CD14-positive monocyte (primary cell): ENCODE results near the gene GPD1L. TPM values are rescaled to one million over a fixed set of nuclear protein-coding genes. Genes with fewer than 3 reads are reported as not detected.
A peak's percentile ranks its signal among the peaks of the same experiment; 100 is the strongest.

Experiments used
- DNase-seq, 3 donors: peaks; one replicate each; pipeline ENCODE4 v3.0.0-alpha.2; 2011 to 2022
- H2AFZ ChIP-seq: 2 replicates; pipeline ENCODE4 v1.6.0; 2012; ENCODE audit warnings: mild to moderate bottlenecking, low read depth, low read length, inconsistent platforms; ENCODE audit not compliant: insufficient read depth, poor library complexity, severe bottlenecking
- H3K27ac ChIP-seq, 2 donors: 1 replicate in 1 of 2; 2 replicates in 1 of 2; pipeline ENCODE4 v1.5.1; 2012 to 2013; ENCODE audit warnings: low read length in 2 of 2, control low read depth in 1 of 2, inconsistent platforms in 1 of 2, low read depth in 1 of 2, mild to moderate bottlenecking in 1 of 2
- H3K27me3 ChIP-seq, 2 donors: one replicate each; pipeline versions ENCODE4 v1.6.0 to v1.6.1; 2011 to 2013; ENCODE audit warnings: low read length in 2 of 2; ENCODE audit not compliant: control insufficient read depth in 2 of 2, insufficient read depth in 2 of 2
- H3K36me3 ChIP-seq, 2 donors: replicated peaks in 1 of 2; 1 replicate in 1 of 2; 2 replicates in 1 of 2; pipeline versions ENCODE4 v1.5.1 to v1.6.1; 2012 to 2013; ENCODE audit warnings: low read length in 2 of 2, control low read depth in 1 of 2, inconsistent platforms in 1 of 2, mild to moderate bottlenecking in 1 of 2; ENCODE audit not compliant: insufficient read depth in 2 of 2, control insufficient read depth in 1 of 2
- H3K4me1 ChIP-seq, 2 donors: 1 replicate in 1 of 2; 2 replicates in 1 of 2; pipeline versions ENCODE4 v1.5.1 to v1.6.1; 2012 to 2013; ENCODE audit warnings: low read length in 2 of 2, control low read depth in 1 of 2, inconsistent platforms in 1 of 2, mild to moderate bottlenecking in 1 of 2, moderate library complexity in 1 of 2; ENCODE audit not compliant: insufficient read depth in 2 of 2, control insufficient read depth in 1 of 2
- H3K4me2 ChIP-seq: replicated peaks from 2 replicates; pipeline ENCODE3; 2012; ENCODE audit warnings: low read length, moderate library complexity, mild to moderate bottlenecking; ENCODE audit not compliant: poor library complexity, severe bottlenecking; ENCODE audit errors: extremely low read depth
- H3K4me3 ChIP-seq, 3 experiments: fragments of 200-600 bp in 1 of 3; sonication (generic) in 1 of 3; replicated peaks in 1 of 3; 1 replicate in 2 of 3; 2 replicates in 1 of 3; pipeline ENCODE4 v1.5.1; 2011 to 2013; ENCODE audit warnings: low read length in 3 of 3, mild to moderate bottlenecking in 3 of 3, control low read depth in 2 of 3, low read depth in 2 of 3, inconsistent platforms in 1 of 3, moderate library complexity in 1 of 3
- H3K79me2 ChIP-seq: 2 replicates; pipeline ENCODE4 v1.6.0; 2012; ENCODE audit warnings: mild to moderate bottlenecking, control low read depth, inconsistent platforms, low read length, moderate library complexity; ENCODE audit not compliant: insufficient read depth
- H3K9ac ChIP-seq: 2 replicates; pipeline ENCODE4 v1.6.0; 2017; ENCODE audit warnings: low read length, mild to moderate bottlenecking; ENCODE audit not compliant: insufficient read depth, poor library complexity, severe bottlenecking
- H3K9me3 ChIP-seq, 2 donors: replicated peaks in 1 of 2; 1 replicate in 1 of 2; 2 replicates in 1 of 2; pipeline versions ENCODE4 v1.5.1 to v1.6.1; 2012 to 2013; ENCODE audit warnings: low read length in 2 of 2, control low read depth in 1 of 2; ENCODE audit not compliant: control insufficient read depth in 1 of 2, insufficient read depth in 1 of 2
- H4K20me1 ChIP-seq: 2 replicates; pipeline ENCODE4 v1.6.0; 2012; ENCODE audit warnings: mild to moderate bottlenecking, low read length, control low read depth, moderate library complexity; ENCODE audit not compliant: insufficient read depth
- H3K27ac Mint-ChIP-seq, 7 donors: one replicate each; pipeline ENCODE4 v1.8.0; 2020; ENCODE audit warnings: mild to moderate bottlenecking in 7 of 7, mixed read lengths in 7 of 7, moderate library complexity in 6 of 7, inconsistent platforms in 2 of 7
- H3K27me3 Mint-ChIP-seq, 3 donors: one replicate each; pipeline ENCODE4 v1.8.0; 2021 to 2022; ENCODE audit warnings: low read depth in 3 of 3, mild to moderate bottlenecking in 3 of 3, mixed read lengths in 3 of 3, moderate library complexity in 3 of 3, inconsistent platforms in 1 of 3
- H3K36me3 Mint-ChIP-seq, 2 donors: one replicate each; pipeline ENCODE4 v1.8.0; 2020; ENCODE audit warnings: mixed read lengths in 2 of 2, inconsistent platforms in 1 of 2, mild to moderate bottlenecking in 1 of 2
- H3K4me1 Mint-ChIP-seq: one replicate; pipeline ENCODE4 v1.8.0; 2020; ENCODE audit warnings: mild to moderate bottlenecking, mixed read lengths
- H3K4me3 Mint-ChIP-seq, 2 donors: one replicate each; pipeline ENCODE4 v1.8.0; 2020; ENCODE audit warnings: mild to moderate bottlenecking in 2 of 2, mixed read lengths in 2 of 2, moderate library complexity in 1 of 2
- H3K9me3 Mint-ChIP-seq, 7 donors: one replicate each; pipeline ENCODE4 v1.8.0; 2020 to 2022; ENCODE audit warnings: mixed read lengths in 7 of 7, mild to moderate bottlenecking in 6 of 7, moderate library complexity in 6 of 7, inconsistent platforms in 2 of 7
- CTCF ChIP-seq: fragments of 200-600 bp; IDR thresholded peaks from one replicate; pipeline ENCODE4 v1.8.0; 2022; ENCODE audit warnings: antibody characterized with exemption, mild to moderate bottlenecking
- WGBS: methylation state at CpG from one replicate; pipeline ENCODE4 v1.1.5; 2013; ENCODE audit warnings: missing lambda C conversion rate; ENCODE audit not compliant: insufficient coverage; 5-methylcytosine and 5-hydroxymethylcytosine counted together
- intact Hi-C, 2 donors: fragments of 100-400 bp; cut with micrococcal nuclease; formaldehyde crosslinking; loops; one replicate each; pipeline versions ENCODE4 v1.15.0 to v1.15.1; 2023
- polyA plus RNA-seq, 3 donors: library from polyadenylated mRNA; depleted of rRNA in 1 of 3; unstranded in 2 of 3; stranded (reverse) in 1 of 3; fragments of 300-500 nt in 2 of 3; fragments of >200 nt in 1 of 3; fragmentation: Illumina TruSeq in 2 of 3; gene quantifications; 1 replicate in 2 of 3; 2 replicates in 1 of 3; pipeline ENCODE4 v1.2.3, GENCODE V29; 2012 to 2021

GPD1L gene
- polyA plus RNA-seq, 3 donors: 4.9 to 11.8 (median 10.2) TPM

GRCh38 chr3:32165442-32165841, 59.0 kb downstream of the GPD1L start:
- intact Hi-C loops: no loop called here
- WGBS: no CpG with 5 or more reads among the region's 1 CpG
- peaks cover 55 to 67% of the 10 kb centered on the region in 2 donors for H3K36me3 Mint-ChIP-seq
- H4K20me1 ChIP-seq: no peaks in the 10 kb centered on the region
- no peaks in the 10 kb centered on the region for H3K9me3 ChIP-seq
- no peaks in the 10 kb centered on the region for H3K4me1 ChIP-seq
- H3K27ac ChIP-seq: no peak overlapping the region
- peaks cover 21 to 45% of the 10 kb centered on the region in 2 donors for H3K36me3 ChIP-seq
- DNase-seq: no peak
- no peak overlapping the region for H3K4me3 ChIP-seq
- no peak for TF ChIP-seq CTCF
- H3K4me1 Mint-ChIP-seq: no peaks in the 10 kb centered on the region
- H3K9ac ChIP-seq: no peak overlapping the region
- no peaks in the 10 kb centered on the region for H3K79me2 ChIP-seq
- peaks cover 1 to 12% (median 7%) of the 10 kb centered on the region in 7 donors for H3K9me3 Mint-ChIP-seq
- peak overlapping the region in 1 of 7 donors; percentile 59 for H3K27ac Mint-ChIP-seq
- peaks cover 0 to 2% (median 0%) of the 10 kb centered on the region in 3 donors for H3K27me3 Mint-ChIP-seq
- no peak overlapping the region for H3K4me2 ChIP-seq
- no peak overlapping the region for H2AFZ ChIP-seq
- H3K27me3 ChIP-seq: no peaks in the 10 kb centered on the region
- H3K4me3 Mint-ChIP-seq: no peak overlapping the region

- H2AFZ ChIP-seq: no peak overlapping the region
- no peaks in the 10 kb centered on the region for H4K20me1 ChIP-seq
- no peak for DNase-seq
- H3K4me1 Mint-ChIP-seq: no peaks in the 10 kb centered on the region
- 100% methylated on average over 1 of the region's 4 CpGs for WGBS
- no peaks in the 10 kb centered on the region for H3K27me3 ChIP-seq
- no peak overlapping the region for H3K27ac ChIP-seq
- H3K9ac ChIP-seq: no peak overlapping the region
- no peak overlapping the region for H3K4me2 ChIP-seq
- H3K9me3 Mint-ChIP-seq: peaks cover 1 to 23% (median 9%) of the 10 kb centered on the region in 7 donors
- peaks cover 48 to 64% of the 10 kb centered on the region in 2 donors for H3K36me3 Mint-ChIP-seq
- H3K4me3 Mint-ChIP-seq: no peak overlapping the region
- no peaks in the 10 kb centered on the region for H3K79me2 ChIP-seq
- intact Hi-C loops: no loop called here
- H3K4me3 ChIP-seq: no peak overlapping the region
- no peak for TF ChIP-seq CTCF
- peak overlapping the region in 1 of 7 donors; percentile 63 for H3K27ac Mint-ChIP-seq
- no peaks in the 10 kb centered on the region for H3K4me1 ChIP-seq
- H3K27me3 Mint-ChIP-seq: no peaks in the 10 kb centered on the region
- H3K9me3 ChIP-seq: peaks cover 0 to 4% of the 10 kb centered on the region in 2 donors
- H3K36me3 ChIP-seq: peaks cover 21 to 34% of the 10 kb centered on the region in 2 donors
These were observed 60.2 kb downstream of the GPD1L start for GRCh38 chr3:32166654-32167053.
